ENCODE measurements around the gene POGK. TPM values are rescaled to one million over a fixed set of nuclear protein-coding genes. Genes with fewer than 3 reads are reported as not detected.

The POGK gene
- total RNA-seq, 1 experiment from 2014 or later = 47.7 TPM

DNA sequence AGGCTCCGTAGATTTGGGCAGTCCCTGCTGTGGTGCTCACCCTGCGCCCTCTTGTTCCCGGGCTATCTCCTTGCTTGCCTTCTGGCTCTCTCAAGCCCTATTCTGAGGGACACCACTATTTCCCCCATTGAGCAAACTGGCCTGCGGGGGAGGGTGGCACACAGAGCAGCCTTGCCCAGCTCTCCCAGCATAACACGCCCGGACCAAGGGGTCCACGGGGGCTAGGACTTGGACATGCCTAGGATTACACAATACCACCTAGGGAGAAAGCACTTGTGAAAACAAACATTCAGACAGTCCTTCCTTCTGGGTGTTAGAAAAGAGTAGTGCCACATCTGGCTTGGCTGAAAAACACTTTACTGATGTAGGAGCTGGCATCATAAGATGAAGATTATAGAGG is 29.4 kb downstream of the POGK start:
- Histone ChIP-seq H3K56ac (ENCODE audit: insufficient read length, low read depth, low read length) (no peak overlapping the region), H3K9me3 (ENCODE audit: control insufficient read depth, low read depth, low read length) (no peaks in the 10 kb centered on the region), H3T11ph (ENCODE audit: low read length) (no peak overlapping the region), H3K79me1 (ENCODE audit: insufficient read depth, low read depth, low read length, poor library complexity, severe bottlenecking) (peaks cover 5% of the 10 kb centered on the region), H2BK12ac (ENCODE audit: insufficient read length, low read depth, low read length) (no peak overlapping the region), H2BK120ac (ENCODE audit: low read depth, low read length, poor library complexity, severe bottlenecking) (no peak overlapping the region), H2BK15ac (ENCODE audit: low read depth, low read length) (no peak overlapping the region), H2BK20ac (ENCODE audit: low read depth, low read length, poor library complexity, severe bottlenecking) (no peak overlapping the region), H4K91ac (ENCODE audit: insufficient read length, low read depth, low read length) (no peak overlapping the region), H4K20me1 (ENCODE audit: control insufficient read depth, insufficient read depth, insufficient read length) (no peaks in the 10 kb centered on the region), H4K8ac (replicated peaks; ENCODE audit: insufficient read length, low read depth, low read length) (no peak overlapping the region), H4K5ac (ENCODE audit: insufficient read length, low read depth, low read length) (no peak overlapping the region), H3K9ac (ENCODE audit: extremely low read depth, insufficient read length, low read length) (no peak overlapping the region), H3K79me2 (ENCODE audit: insufficient read depth, low read length) (peaks cover 8% of the 10 kb centered on the region; the same call in 1 of the 2 replicates), H2AFZ (ENCODE audit: low read length) (no peak overlapping the region), H2BK5ac (ENCODE audit: insufficient read length, low read length) (no peak overlapping the region), H3K4me2 (ENCODE audit: insufficient read depth, insufficient read length, low read length) (no peak overlapping the region), H3K18ac (ENCODE audit: insufficient read length, low read depth, low read length) (no peak overlapping the region), H3K23ac (ENCODE audit: insufficient read length, low read depth, low read length) (no peak overlapping the region), H3K4me1 (ENCODE audit: insufficient read depth, low read length) (no peaks in the 10 kb centered on the region), H3K27ac (ENCODE audit: insufficient read length, low read depth, low read length) (no peak overlapping the region), H3K4ac (ENCODE audit: low read depth, low read length) (no peak overlapping the region), H3K23me2 (ENCODE audit: insufficient read length, low read depth, low read length, poor library complexity, severe bottlenecking) (no peaks in the 10 kb centered on the region), H2AK5ac (ENCODE audit: insufficient read length, low read length) (no peak overlapping the region), H3K14ac (ENCODE audit: insufficient read depth, low read length) (no peak overlapping the region), H3K27me3 (ENCODE audit: insufficient read depth, low read length) (no peaks in the 10 kb centered on the region)
- H3K4me1 Mint-ChIP-seq = peaks cover 12 to 13% of the 10 kb centered on the region in 2 experiments; a peak in 3 of 4 replicates
- no peaks in the 10 kb centered on the region for H3K27me3 Mint-ChIP-seq (ENCODE audit: low read depth)
- peaks cover 26 to 61% (median 51%) of the 10 kb centered on the region in 3 experiments for H3K36me3 Mint-ChIP-seq (ENCODE audit: insufficient read depth in 1 of 3, low read depth in 3 of 3)
- H3K27ac Mint-ChIP-seq = no peak overlapping the region; a peak in 1 of 7 replicates
- no CpG with 5 or more reads among the region's 7 CpGs for WGBS (ENCODE audit: extremely low coverage, insufficient read length, low lambda C conversion rate)
- DNase-seq = no peak
- no peak overlapping the region for H3K4me3 Mint-ChIP-seq
- TF ChIP-seq, protein P1, sequence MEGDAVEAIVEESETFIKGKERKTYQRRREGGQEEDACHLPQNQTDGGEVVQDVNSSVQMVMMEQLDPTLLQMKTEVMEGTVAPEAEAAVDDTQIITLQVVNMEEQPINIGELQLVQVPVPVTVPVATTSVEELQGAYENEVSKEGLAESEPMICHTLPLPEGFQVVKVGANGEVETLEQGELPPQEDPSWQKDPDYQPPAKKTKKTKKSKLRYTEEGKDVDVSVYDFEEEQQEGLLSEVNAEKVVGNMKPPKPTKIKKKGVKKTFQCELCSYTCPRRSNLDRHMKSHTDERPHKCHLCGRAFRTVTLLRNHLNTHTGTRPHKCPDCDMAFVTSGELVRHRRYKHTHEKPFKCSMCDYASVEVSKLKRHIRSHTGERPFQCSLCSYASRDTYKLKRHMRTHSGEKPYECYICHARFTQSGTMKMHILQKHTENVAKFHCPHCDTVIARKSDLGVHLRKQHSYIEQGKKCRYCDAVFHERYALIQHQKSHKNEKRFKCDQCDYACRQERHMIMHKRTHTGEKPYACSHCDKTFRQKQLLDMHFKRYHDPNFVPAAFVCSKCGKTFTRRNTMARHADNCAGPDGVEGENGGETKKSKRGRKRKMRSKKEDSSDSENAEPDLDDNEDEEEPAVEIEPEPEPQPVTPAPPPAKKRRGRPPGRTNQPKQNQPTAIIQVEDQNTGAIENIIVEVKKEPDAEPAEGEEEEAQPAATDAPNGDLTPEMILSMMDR (conservative IDR thresholded peaks at IDR 0.05) = no peak
- no peaks in the 10 kb centered on the region for H3K9me3 Mint-ChIP-seq
